Measurements from ENCODE around the gene NAGS. TPM values are rescaled to one million over a fixed set of nuclear protein-coding genes. Genes with fewer than 3 reads are reported as not detected.
"Not testable (repeated sequence)": the region's sequence is repeated elsewhere in the genome, so short reads cannot be mapped to it uniquely, and the experiment has no call there.

Gene NAGS
- total RNA-seq, 1 donor from 2014 or later = 0.60 TPM

DNA sequence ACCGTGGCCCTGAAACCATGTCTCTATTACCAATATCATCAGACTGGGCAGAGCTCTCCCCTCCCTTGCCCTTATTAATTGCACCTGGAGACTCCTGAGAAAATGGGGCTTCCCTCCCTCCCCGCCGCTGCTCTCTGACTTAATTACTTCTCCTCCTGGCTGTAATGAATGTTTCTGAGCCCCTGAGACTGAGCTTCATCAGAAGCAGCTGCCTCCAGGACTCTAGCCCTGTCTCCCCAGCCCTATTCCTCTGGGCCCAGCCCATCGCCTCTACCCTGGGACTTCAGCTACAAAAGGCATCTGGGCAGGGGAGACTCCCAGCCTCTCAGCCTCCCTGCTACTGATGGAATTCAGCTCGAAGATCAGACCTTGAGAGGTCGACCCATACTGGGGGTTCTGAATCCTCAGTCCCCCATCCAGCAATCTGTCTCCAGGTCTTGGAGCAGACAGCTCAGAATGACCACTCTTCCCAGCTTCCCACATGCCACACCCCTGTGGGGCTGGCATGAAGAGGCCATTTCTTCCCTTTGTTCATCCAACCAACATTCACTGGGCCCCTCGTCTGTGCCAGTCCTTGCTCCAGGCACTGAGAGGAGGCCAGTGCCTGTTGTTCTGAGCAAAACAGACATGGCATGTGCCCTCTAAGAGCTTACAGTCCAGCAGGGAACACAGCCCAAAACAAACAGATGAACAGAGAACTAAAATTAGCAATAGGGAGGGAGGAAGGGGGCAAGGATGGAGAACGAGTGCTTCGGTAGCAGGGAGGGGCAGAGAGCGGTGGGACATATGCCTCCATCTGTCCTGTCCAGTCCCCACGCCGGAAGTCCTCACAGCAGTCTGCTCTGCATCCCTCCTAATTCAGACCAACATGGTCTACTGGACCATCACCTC, 17.0 kb upstream of the NAGS start:
- Mint-ChIP-seq H3K4me1 (ENCODE audit: low read depth) (no peaks in the 10 kb centered on the region), H3K36me3 (ENCODE audit: low read depth) (no peaks in the 10 kb centered on the region)

GRCh38 chr17:43988301-43988700, 16.1 kb upstream of the NAGS start:
- Mint-ChIP-seq H3K9me3 (no peaks in the 10 kb centered on the region), H3K4me3 (no peak overlapping the region), H3K27ac (no peak overlapping the region), H3K36me3 (ENCODE audit: low read depth) (no peaks in the 10 kb centered on the region), H3K27me3 (ENCODE audit: insufficient read depth) (peaks cover 48% of the 10 kb centered on the region), H3K4me1 (ENCODE audit: low read depth) (no peaks in the 10 kb centered on the region)
- intact Hi-C loops (cut with micrococcal nuclease) = no loop called here
- no peak for DNase-seq (ENCODE audit: low spot score)

More for the DNA sequence above, 17.0 kb upstream of the NAGS start:
- intact Hi-C loops (cut with micrococcal nuclease) = no loop called here
- Mint-ChIP-seq H3K9me3 (no peaks in the 10 kb centered on the region), H3K27me3 (ENCODE audit: insufficient read depth) (peaks cover 51% of the 10 kb centered on the region), H3K27ac (no peak overlapping the region), H3K4me3 (no peak overlapping the region)
- DNase-seq (ENCODE audit: low spot score) = no peak

DNA sequence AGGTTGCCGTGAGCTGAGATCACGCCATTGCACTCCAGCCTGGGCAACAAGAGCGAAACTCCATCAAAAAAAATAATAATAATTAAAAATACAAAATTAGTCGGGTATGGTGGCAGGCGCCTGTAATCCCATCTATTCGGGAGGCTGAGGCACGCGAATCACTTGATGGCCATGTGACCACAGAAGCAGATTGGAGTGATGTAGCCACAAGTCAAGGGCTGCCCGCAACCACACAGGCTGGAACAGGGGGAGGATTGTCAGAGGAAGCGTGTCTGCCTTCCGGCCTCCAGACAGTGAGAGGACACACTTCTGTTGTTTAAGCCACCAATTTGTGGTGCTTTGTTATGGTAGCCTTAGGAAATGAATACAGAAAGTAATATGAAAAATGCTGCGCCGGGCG, 11.8 kb upstream of the NAGS start:
- H3K4me1 Mint-ChIP-seq (ENCODE audit: low read depth) = no peaks in the 10 kb centered on the region
- intact Hi-C loops (cut with micrococcal nuclease) = no loop called here
- no peak overlapping the region for H3K27ac Mint-ChIP-seq
- peaks cover 29% of the 10 kb centered on the region for H3K27me3 Mint-ChIP-seq (ENCODE audit: insufficient read depth)
- no peak for DNase-seq (ENCODE audit: low spot score)
- no peak overlapping the region for H3K4me3 Mint-ChIP-seq
- H3K36me3 Mint-ChIP-seq (ENCODE audit: low read depth) = no peaks in the 10 kb centered on the region
- H3K9me3 Mint-ChIP-seq = no peaks in the 10 kb centered on the region

DNA sequence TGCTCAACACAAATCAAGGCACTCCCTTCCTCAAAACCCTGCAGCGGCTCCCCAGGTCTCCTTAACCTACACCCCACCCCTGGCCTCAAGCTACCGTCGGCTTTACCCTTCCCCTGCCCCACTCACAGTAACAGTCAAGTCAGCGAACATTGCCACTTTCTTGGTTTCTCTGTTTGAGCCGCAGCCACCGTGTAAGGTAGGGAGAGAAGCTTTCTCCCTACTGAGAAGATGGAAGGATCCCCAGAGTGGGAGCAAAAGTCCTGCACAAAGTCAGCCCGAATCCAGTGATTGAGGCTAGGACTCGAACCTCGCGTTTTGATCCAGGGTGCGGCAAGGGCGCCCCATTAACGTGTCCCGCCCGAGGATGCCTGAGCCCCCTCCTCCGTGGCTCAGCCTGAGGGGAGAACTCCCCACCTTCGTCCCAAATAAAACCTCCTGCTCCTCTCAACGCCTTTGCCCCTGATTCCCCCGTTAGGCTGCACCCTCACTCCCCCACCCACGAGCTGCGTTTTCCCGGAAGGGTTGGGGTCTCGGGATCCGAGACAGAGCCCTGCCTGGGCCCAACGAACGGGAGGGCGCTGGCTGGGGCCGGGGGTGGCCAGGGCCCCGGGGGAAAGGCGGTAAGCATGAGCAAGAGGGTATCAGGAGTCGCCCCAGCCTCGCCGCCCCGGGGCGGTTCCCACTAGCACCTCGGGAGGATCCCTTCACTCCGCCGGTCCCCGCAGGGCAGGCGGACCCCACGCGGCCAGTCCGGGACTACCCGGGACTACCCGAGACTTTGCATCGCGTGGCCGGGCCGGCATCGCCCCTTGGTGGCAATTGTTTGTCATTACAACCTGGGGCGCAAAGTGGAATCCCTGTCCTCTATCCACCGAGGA, 9.9 kb upstream of the NAGS start:
- peak; percentile 55 for DNase-seq (ENCODE audit: low spot score)
- H3K4me1 Mint-ChIP-seq (ENCODE audit: low read depth) = no peaks in the 10 kb centered on the region
- H3K4me3 Mint-ChIP-seq = no peak overlapping the region
- H3K27ac Mint-ChIP-seq = no peak overlapping the region
- H3K27me3 Mint-ChIP-seq (ENCODE audit: insufficient read depth) = peaks cover 28% of the 10 kb centered on the region
- intact Hi-C loops (cut with micrococcal nuclease) = loop anchor here (1.0 kb wide), 4 partner anchors 47 to 116 kb away; no protein-coding TSS in a partner anchor
- no peaks in the 10 kb centered on the region for H3K9me3 Mint-ChIP-seq
- H3K36me3 Mint-ChIP-seq (ENCODE audit: low read depth) = no peaks in the 10 kb centered on the region

DNA sequence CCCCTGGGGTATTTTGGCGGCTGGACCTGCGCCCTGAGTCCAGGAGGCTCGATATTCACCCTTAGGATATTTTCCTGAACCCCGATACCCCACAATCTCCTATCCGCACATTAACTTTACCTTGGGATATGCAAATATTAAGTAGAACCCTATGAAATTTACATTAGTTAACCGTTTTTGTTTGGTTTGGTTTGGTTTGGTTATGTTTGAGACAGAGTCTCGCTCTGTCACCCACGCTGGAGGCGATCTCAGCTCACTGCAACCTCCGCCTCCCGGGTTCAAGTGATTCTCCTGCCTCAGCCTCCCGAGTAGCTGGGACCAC, 9.3 kb upstream of the NAGS start:
- H3K27ac Mint-ChIP-seq = no peak overlapping the region
- H3K4me1 Mint-ChIP-seq (ENCODE audit: low read depth) = no peaks in the 10 kb centered on the region
- no peaks in the 10 kb centered on the region for H3K36me3 Mint-ChIP-seq (ENCODE audit: low read depth)
- H3K27me3 Mint-ChIP-seq (ENCODE audit: insufficient read depth) = peaks cover 28% of the 10 kb centered on the region
- intact Hi-C loops (cut with micrococcal nuclease) = loop anchor here (1.0 kb wide), 4 partner anchors 46 to 117 kb away; no protein-coding TSS in a partner anchor
- H3K9me3 Mint-ChIP-seq = no peaks in the 10 kb centered on the region
- no peak overlapping the region for H3K4me3 Mint-ChIP-seq
- DNase-seq (ENCODE audit: low spot score) = no peak

- peaks cover 28% of the 10 kb centered on the region for H3K27me3 Mint-ChIP-seq (ENCODE audit: insufficient read depth)
- H3K9me3 Mint-ChIP-seq; H3K27ac Mint-ChIP-seq; H3K4me1 Mint-ChIP-seq (ENCODE audit: low read depth); intact Hi-C loops (cut with micrococcal nuclease); H3K4me3 Mint-ChIP-seq; DNase-seq (ENCODE audit: low spot score); H3K36me3 Mint-ChIP-seq (ENCODE audit: low read depth): not testable (repeated sequence)
Observed at GRCh38 chr17:43997180-43997579, 7.2 kb upstream of the NAGS start.

DNA sequence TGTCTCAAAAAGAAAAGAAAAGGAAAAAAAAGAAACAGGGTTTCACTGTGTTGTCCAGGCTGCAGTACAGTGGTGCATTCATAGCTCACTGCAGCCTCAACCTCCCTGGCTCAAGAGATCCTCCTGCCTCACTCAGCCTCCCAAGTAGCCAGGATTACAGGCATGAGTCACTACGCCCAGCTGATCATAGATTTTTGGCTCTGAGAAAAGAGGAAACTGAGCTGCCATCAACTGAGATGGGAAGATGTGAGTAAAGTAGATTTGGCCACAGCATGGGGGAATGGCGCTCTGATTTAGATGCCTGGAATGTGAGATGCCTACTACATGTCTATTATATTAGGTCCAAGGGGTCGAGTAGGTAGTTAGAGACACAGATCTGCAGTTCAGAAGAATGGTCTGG, 5.9 kb upstream of the NAGS start:
- no peaks in the 10 kb centered on the region for H3K9me3 Mint-ChIP-seq
- no peaks in the 10 kb centered on the region for H3K36me3 Mint-ChIP-seq (ENCODE audit: low read depth)
- no peak for DNase-seq (ENCODE audit: low spot score)
- H3K4me3 Mint-ChIP-seq = no peak overlapping the region
- intact Hi-C loops (cut with micrococcal nuclease) = no loop called here
- peaks cover 22% of the 10 kb centered on the region for H3K27me3 Mint-ChIP-seq (ENCODE audit: insufficient read depth)
- no peak overlapping the region for H3K27ac Mint-ChIP-seq
- H3K4me1 Mint-ChIP-seq (ENCODE audit: low read depth) = no peaks in the 10 kb centered on the region

DNA sequence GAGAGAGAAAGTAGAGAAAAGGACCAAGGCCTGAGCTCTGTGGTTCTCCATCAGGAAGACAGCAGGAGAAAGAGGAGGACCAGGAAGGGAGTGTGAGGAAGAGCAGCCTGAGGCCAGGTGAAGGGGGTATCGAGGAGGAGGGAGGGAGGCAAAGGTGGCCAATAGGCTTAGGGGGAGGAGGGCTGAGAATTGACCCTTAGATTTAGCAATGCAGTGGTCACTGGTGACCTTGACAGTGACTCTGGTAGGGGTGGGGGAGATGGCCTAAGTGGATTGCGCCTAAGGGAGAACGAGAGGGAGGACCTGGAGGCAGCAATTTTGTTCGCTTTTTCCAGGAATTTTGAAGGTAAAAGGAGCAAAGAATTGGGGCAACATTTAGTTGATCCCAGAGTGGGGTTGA, 5.4 kb upstream of the NAGS start:
- H3K4me1 Mint-ChIP-seq (ENCODE audit: low read depth) = no peaks in the 10 kb centered on the region

GRCh38 chr17:44000141-44000860, 4.1 kb upstream of the NAGS start:
- Mint-ChIP-seq H3K9me3 (no peaks in the 10 kb centered on the region), H3K4me1 (ENCODE audit: low read depth) (no peaks in the 10 kb centered on the region), H3K27me3 (ENCODE audit: insufficient read depth) (peaks cover 21% of the 10 kb centered on the region), H3K27ac (no peak overlapping the region), H3K36me3 (ENCODE audit: low read depth) (no peaks in the 10 kb centered on the region), H3K4me3 (no peak overlapping the region)
- intact Hi-C loops (cut with micrococcal nuclease) = no loop called here
- DNase-seq (ENCODE audit: low spot score) = no peak

More for the DNA sequence above, 5.4 kb upstream of the NAGS start:
- no peaks in the 10 kb centered on the region for H3K36me3 Mint-ChIP-seq (ENCODE audit: low read depth)
- intact Hi-C loops (cut with micrococcal nuclease) = no loop called here
- H3K9me3 Mint-ChIP-seq = no peaks in the 10 kb centered on the region
- no peak overlapping the region for H3K4me3 Mint-ChIP-seq
- H3K27me3 Mint-ChIP-seq (ENCODE audit: insufficient read depth) = peaks cover 25% of the 10 kb centered on the region
- H3K27ac Mint-ChIP-seq = no peak overlapping the region
- DNase-seq (ENCODE audit: low spot score) = no peak

GRCh38 chr17:44000871-44001460, 3.5 kb upstream of the NAGS start:
- Mint-ChIP-seq H3K4me1 (ENCODE audit: low read depth) (peaks cover 1% of the 10 kb centered on the region), H3K27ac (no peak overlapping the region), H3K36me3 (ENCODE audit: low read depth) (no peaks in the 10 kb centered on the region), H3K9me3 (no peaks in the 10 kb centered on the region), H3K4me3 (no peak overlapping the region), H3K27me3 (ENCODE audit: insufficient read depth) (peaks cover 17% of the 10 kb centered on the region)
- DNase-seq (ENCODE audit: low spot score) = no peak
- intact Hi-C loops (cut with micrococcal nuclease) = no loop called here

GRCh38 chr17:44001461-44001920, 2.9 kb upstream of the NAGS start:
- peaks cover 23% of the 10 kb centered on the region for H3K27me3 Mint-ChIP-seq (ENCODE audit: insufficient read depth)
- intact Hi-C loops (cut with micrococcal nuclease) = no loop called here
- no peaks in the 10 kb centered on the region for H3K36me3 Mint-ChIP-seq (ENCODE audit: low read depth)

GRCh38 chr17:44002141-44002848, 2.1 kb upstream of the NAGS start:
- DNase-seq (ENCODE audit: low spot score) = no peak
- Mint-ChIP-seq H3K4me1 (ENCODE audit: low read depth) (peaks cover 13% of the 10 kb centered on the region), H3K9me3 (no peaks in the 10 kb centered on the region), H3K36me3 (ENCODE audit: low read depth) (no peaks in the 10 kb centered on the region), H3K4me3 (no peak overlapping the region), H3K27me3 (ENCODE audit: insufficient read depth) (peaks cover 26% of the 10 kb centered on the region), H3K27ac (no peak overlapping the region)
- intact Hi-C loops (cut with micrococcal nuclease) = no loop called here

More at GRCh38 chr17:44001461-44001920, 2.9 kb upstream of the NAGS start:
- Mint-ChIP-seq H3K4me3 (no peak overlapping the region), H3K27ac (no peak overlapping the region), H3K9me3 (no peaks in the 10 kb centered on the region), H3K4me1 (ENCODE audit: low read depth) (peaks cover 6% of the 10 kb centered on the region)
- DNase-seq (ENCODE audit: low spot score) = no peak

Measured in activated T-helper 1 cell treated with anti-CD3 and anti-CD28 coated beads, Interleukin-12 subunit alpha, Interleukin-12 subunit beta, Interleukin-2, Interleukin-4 antibody, amounts not matched to agents 30 ng/mL and 10 ng/mL and 1 ng/mL, durations not matched to agents 14 hours and 24 hours and 36 hours (primary cell).